HG03025 (cell line): ENCODE data around the gene ITGAL.
"Not testable (repeated sequence)": the region's sequence is repeated elsewhere in the genome, so short reads cannot be mapped to it uniquely, and the experiment has no call there.

Experiments used
- ATAC-seq: cut with Tn5 transposase; IDR thresholded peaks from one replicate; pipeline ENCODE4 v1.9.1; 2021; ENCODE audit warnings: mild to moderate bottlenecking, moderate library complexity; ENCODE audit not compliant: unreplicated experiment, low FRiP score

ITGAL gene

DNA sequence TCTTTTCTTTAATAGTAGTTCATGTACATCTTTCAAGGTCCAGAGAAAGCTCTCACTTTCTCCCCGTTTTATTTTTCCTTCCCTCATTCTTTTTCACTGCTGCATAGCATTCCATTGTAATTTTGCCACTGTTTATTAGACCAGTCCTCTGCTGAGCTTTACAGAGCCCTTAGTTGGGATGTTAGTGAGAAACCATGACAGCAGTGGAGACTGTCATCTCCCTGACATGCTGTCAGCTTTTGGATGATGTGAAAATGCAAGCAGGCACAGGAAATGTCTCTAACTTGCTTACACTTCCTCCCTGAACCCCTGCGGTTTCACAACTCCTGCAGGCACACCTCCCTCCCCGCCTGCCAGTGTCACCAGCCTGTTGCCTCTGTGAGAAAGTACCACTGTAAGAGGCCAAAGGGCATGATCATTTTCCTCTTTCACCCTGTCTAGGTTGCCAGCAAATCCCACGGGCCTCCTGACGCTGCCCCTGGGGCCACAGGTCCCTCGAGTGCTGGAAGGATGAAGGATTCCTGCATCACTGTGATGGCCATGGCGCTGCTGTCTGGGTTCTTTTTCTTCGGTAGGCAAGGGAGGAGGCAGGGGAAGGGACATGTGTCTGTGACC, at the start of gene ITGAL:
TSS of gene ITGAL (plus strand) at position 415 of the 615 bp plus-strand sequence. CDS start at position 511, 96 bp downstream.
- ATAC-seq, result no peak

DNA sequence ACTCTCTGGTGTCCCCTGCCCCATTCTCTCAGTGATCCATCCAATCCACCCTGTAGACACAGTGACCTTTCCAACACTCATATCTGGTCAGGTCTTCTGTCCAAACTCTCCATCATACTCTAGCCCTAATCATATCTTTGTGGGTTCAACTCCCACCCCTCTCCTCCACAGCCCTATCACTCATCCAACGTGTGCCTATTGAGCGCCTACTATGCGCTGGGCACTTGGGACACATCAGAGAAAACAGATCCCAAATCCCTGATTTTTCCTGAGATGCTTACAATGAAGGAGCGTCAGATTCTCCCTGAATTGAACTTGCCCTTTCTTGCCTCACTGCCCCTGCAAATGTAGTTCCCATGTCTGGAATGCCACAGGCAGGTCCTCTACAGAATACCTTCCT, 44.5 kb upstream of the ITGAL start:
- ATAC-seq, result no peak

- ATAC-seq, result no peak
These were observed 43.2 kb upstream of the ITGAL start for GRCh38 chr16:30429418-30429677.

DNA sequence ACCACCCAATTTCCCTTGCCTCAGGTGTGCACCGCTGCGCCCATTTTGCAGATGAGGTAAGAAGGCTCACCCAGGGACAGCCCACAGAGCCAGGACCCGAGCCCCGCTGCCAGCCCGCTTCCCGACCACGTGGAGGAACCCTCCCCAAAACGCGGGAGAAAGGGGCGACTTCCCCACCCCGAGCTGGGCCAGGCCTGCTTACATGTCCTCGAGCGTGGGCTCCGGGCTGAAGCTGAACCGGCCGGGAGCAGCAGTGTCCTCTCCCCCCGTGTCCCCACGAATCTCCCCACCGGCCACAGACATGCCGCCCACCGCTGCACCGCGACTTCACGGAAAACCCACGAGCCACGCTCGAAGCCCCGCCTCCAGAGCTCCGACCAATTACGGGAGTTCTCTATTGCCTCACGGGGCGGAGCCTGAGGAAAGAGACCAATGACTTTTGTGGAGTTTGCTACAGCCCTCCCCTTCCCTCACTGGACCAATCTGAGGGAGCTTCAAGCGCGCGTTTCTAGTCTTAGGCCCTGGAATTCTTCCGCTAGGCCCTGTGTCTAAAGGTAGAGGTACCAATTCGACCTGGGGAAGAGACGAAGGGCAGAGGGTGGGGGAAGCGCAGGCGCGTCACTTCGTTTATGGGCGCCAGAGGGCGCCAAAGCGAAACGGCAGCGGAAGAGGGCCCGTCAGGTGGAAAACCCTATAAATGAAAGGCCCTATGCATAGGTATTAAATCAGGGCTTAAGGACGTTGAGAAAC, 42.7 kb upstream of the ITGAL start, which contains the start of gene DCTPP1:
TSS of gene DCTPP1 (minus strand) at position 353 of the 750 bp plus-strand sequence. CDS start at position 303, 50 bp downstream.
- peak; percentile 81 for ATAC-seq

GRCh38 chr16:30430428-30430970, 42.0 kb upstream of the ITGAL start:
- peak; percentile 11 for ATAC-seq

DNA sequence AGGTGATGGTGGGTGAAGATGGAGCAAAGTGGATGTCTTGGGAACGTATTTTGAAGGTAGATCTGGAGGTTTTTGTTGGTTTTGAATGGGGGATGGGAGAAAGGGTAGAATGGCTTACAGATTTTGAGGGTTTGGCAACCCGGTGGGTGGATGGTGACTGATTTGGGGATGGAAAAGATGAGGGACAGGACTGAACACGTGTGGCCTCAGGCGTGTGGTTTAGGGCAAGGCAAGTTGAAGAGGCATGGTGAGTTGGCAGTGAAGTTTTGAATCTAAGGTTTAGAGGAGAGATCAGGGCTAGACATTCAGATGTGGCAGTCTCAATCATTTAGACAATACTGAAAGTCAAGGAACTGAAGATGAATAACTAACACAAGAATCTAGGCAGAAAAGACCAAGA, 37.7 kb upstream of the ITGAL start:
- no peak for ATAC-seq

- no peak for ATAC-seq
These were observed 35.0 kb upstream of the ITGAL start for GRCh38 chr16:30437511-30438046.

DNA sequence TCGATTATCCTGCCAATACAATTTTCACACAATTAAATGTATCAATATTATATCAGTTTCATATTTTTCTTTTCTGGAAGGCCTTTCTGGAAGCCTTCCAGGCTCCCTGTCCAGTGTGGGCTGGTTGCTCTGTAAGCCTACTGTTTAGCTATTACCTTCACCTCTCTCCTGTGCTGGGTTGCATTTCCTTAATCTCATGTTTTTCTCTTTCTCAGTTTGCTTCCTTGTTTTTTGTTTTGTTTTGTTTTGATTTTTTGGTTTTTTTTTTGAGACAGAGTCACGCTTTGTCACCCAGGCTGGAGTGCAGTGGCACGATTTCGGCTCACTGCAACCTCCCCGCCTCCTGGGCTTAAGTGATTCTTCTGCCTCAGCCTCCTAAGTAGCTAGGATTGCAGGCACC, 33.7 kb upstream of the ITGAL start:
- no peak for ATAC-seq

GRCh38 chr16:30439720-30440348, 32.7 kb upstream of the ITGAL start:
- ATAC-seq, result no peak

DNA sequence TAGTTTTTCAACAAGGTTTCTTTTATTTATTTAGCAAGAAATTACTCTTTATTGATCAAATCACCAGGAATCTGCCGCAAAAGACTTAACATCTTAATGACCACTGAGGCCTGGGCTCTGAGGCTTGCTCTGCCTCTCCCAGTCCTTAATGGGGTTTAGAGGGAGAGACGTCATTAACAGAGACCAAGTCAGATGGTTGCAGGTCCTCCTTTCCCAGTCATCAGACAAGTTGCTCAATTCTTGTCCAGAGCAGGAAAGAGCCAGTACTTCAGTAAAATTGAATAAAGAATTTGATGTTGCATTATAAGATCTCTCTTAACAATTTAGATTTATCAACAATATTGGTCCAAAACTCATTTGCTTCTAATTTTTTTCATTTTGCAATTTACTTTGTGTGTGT, 28.9 kb upstream of the ITGAL start:
- ATAC-seq, result no peak

- peak; percentile 16 for ATAC-seq
These were observed 28.1 kb upstream of the ITGAL start for GRCh38 chr16:30444231-30445148.

GRCh38 chr16:30445149-30445407, 27.5 kb upstream of the ITGAL start:
- ATAC-seq, result no peak

DNA sequence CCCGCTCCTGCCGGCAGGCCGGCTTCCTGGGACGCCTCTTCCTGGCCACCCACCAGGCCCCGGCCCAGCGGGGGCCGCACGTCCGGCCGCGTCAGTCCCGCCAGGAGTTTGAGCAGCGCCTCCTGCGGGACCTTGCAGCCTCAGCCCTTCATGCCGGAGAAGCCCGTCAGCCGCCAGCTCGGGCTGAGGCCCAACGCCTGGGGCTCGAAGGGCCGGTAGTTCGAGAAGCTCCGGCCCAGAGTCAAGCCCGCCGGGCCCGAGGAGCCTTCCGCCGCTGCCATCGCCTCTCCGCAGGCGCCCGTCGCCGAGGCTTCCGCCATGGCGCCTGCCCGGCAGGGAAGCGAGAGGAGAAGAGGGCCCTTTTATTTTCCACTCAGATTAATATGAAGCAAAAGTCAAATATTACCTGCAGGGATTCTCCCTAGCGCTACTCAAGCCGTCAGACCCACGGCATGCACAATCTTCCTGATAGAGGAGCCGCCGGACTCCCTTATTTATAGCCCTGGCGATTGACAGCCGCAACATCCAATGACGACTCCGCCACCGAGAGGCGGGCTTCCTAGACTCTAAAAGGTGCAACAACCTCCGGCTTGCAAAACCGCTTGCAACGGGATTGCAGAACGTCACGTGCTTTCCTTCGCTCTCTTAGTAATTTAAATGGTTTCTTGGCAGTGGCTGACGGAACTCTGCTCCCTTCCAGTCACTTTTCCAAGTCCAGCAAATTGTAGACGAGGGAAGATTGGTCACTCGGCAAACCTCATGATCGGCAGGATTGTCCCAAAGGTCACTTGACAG, 26.9 kb upstream of the ITGAL start, which contains the start of gene SEPHS2:
TSS of gene SEPHS2 (minus strand) at position 467 of the 795 bp plus-strand sequence. CDS start at position 320, 147 bp downstream.
- ATAC-seq, result peak; percentile 70

DNA sequence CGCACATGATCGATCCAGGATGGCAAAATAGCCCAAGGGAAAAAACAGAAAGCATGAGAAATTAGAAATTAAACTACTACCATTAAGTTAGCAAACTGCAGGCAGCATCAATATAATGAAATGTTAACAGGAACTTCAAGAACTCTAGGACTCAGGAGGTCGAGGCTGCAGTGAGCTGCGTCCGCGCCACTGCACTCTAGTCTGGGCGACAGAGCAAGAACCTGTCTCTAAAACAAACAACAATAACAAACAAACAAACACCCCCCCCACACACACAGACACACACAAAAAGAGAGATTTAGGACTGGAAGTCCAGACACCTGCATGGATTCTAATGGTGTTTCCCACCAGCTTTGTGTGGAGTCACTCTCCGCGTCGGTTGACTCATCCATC, 26.3 kb upstream of the ITGAL start:
- no peak for ATAC-seq

DNA sequence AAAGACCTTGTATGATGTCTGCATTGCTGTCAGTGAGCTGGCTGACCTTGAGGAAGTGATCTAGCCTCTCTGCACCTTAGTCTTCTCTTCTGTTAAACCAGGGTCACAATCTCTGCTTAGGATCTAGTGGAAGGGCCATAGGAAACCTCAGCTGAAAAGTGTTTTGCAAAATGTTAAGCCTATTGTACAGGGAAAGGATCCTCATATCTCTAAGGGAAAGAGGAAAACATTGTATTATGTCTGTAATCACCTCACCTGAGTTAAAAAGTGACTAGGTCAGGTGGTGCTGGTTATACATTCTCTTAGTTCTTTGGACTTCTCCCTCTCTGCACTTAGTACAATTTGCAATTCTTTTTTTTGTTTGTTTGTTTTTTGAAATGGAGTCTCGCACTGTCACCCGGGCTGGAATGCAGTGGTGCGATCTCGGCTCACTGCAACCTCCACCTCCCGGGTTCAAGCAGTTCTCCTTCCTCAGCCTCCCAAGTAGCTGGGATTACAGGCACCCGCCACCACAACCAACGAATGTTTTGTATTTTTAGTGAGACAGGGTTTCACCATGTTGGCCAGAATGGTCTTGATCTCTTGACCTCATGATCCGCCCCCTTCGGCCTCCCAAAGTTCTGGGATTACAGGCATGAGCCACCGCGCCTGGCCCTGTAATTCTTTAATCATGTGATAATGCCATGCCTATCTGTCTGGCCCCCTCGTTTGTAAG, 24.9 kb upstream of the ITGAL start:
- no peak for ATAC-seq

- ATAC-seq, result no peak
These were observed 23.5 kb upstream of the ITGAL start for GRCh38 chr16:30449116-30449435.

- ATAC-seq, result not testable (repeated sequence)
These were observed 19.6 kb upstream of the ITGAL start for GRCh38 chr16:30452709-30453580.

GRCh38 chr16:30456302-30456701, 16.2 kb upstream of the ITGAL start:
- ATAC-seq, result no peak
